Vagina (tissue), 2 donors: ENCODE data around the gene ADAM15. TPM values are rescaled to one million over a fixed set of nuclear protein-coding genes. Genes with fewer than 3 reads are reported as not detected.

Source experiments
- DNase-seq, 2 donors: peaks; one replicate each; pipeline ENCODE4 v3.0.0-alpha.2; 2017; ENCODE audit errors: extremely low spot score in 2 of 2
- H3K27ac ChIP-seq: fragments of 200-600 bp; sonication (generic); one replicate; pipeline ENCODE4 v1.5.1; 2019
- H3K27me3 ChIP-seq: fragments of 200-600 bp; sonication (generic); one replicate; pipeline ENCODE4 v1.5.1; 2019
- H3K36me3 ChIP-seq, 2 donors: fragments of 200-600 bp; sonication (generic); one replicate each; pipeline ENCODE4 v1.5.1; 2017 to 2019
- H3K4me1 ChIP-seq: fragments of 200-600 bp; sonication (generic); one replicate; pipeline ENCODE4 v1.5.1; 2019
- H3K4me3 ChIP-seq, 2 donors: fragments of 200-600 bp; sonication (generic); 1 replicate in 1 of 2; 2 replicates in 1 of 2; pipeline ENCODE4 v1.5.1; 2016 to 2019
- H3K9me3 ChIP-seq: fragments of 200-600 bp; sonication (generic); one replicate; pipeline ENCODE4 v1.5.1; 2019
- POLR2A ChIP-seq, 2 donors: fragments of 450-650 bp; IDR thresholded peaks; one replicate each; pipeline ENCODE4 v1.6.1; 2017; ENCODE audit warnings: antibody characterized with exemption in 2 of 2, mild to moderate bottlenecking in 2 of 2, moderate library complexity in 2 of 2
- POLR2AphosphoS5 ChIP-seq, 2 donors: sonication (generic); formaldehyde crosslinking; IDR thresholded peaks; one replicate each; pipeline ENCODE4 v1.9.0; 2017; ENCODE audit warnings: antibody characterized with exemption in 2 of 2, mild to moderate bottlenecking in 2 of 2, low read depth in 1 of 2; ENCODE audit not compliant: insufficient read depth in 1 of 2
- intact Hi-C: fragments of 100-400 bp; cut with DNase I; formaldehyde crosslinking; loops from one replicate; pipeline ENCODE4 v1.15.1; 2023
- total RNA-seq: library from RNA; depleted of rRNA; stranded (reverse); fragments of >200 nt; gene quantifications from one replicate; pipeline ENCODE4 v1.2.3, GENCODE V29; 2016
- TF ChIP-seq, protein P1 (sequence below), 3 experiments: fragments of 450-650 bp in 2 of 3; fragments of 200-600 bp in 1 of 3; sonication (generic) in 1 of 3; IDR thresholded peaks; one replicate each; pipeline ENCODE4 v1.5.1; 2017 to 2019; ENCODE audit warnings: antibody characterized with exemption in 3 of 3, mild to moderate bottlenecking in 2 of 3, moderate library complexity in 2 of 3

ADAM15 gene
- total RNA-seq, 1 donor from 2014 or later, result 193 TPM

- intact Hi-C loops, result loop anchor here (5.0 kb wide), 1 partner anchor 39 kb away; no protein-coding TSS in a partner anchor
- Histone ChIP-seq H3K36me3 (no peaks in the 10 kb centered on the region), H3K27ac (peak overlapping the region; percentile 93), H3K4me1 (peaks cover 49% of the 10 kb centered on the region), H3K9me3 (no peaks in the 10 kb centered on the region), H3K4me3 (peak overlapping the region; percentile 62 to 66), H3K27me3 (peaks cover 11% of the 10 kb centered on the region)
- peak in 1 of 2 donors; percentile 94 for DNase-seq
- no peak for TF ChIP-seq POLR2A (IDR thresholded peaks at IDR 0.05)
- TF ChIP-seq, protein P1, sequence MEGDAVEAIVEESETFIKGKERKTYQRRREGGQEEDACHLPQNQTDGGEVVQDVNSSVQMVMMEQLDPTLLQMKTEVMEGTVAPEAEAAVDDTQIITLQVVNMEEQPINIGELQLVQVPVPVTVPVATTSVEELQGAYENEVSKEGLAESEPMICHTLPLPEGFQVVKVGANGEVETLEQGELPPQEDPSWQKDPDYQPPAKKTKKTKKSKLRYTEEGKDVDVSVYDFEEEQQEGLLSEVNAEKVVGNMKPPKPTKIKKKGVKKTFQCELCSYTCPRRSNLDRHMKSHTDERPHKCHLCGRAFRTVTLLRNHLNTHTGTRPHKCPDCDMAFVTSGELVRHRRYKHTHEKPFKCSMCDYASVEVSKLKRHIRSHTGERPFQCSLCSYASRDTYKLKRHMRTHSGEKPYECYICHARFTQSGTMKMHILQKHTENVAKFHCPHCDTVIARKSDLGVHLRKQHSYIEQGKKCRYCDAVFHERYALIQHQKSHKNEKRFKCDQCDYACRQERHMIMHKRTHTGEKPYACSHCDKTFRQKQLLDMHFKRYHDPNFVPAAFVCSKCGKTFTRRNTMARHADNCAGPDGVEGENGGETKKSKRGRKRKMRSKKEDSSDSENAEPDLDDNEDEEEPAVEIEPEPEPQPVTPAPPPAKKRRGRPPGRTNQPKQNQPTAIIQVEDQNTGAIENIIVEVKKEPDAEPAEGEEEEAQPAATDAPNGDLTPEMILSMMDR (IDR thresholded peaks at IDR 0.05), result peak; percentile 59 to 99 (median 94)
These were observed 35.1 kb downstream of the ADAM15 start for GRCh38 chr1:155086128-155086741.

GRCh38 chr1:155086856-155087535, 35.9 kb downstream of the ADAM15 start:
- peaks cover 49% of the 10 kb centered on the region for H3K4me1 ChIP-seq
- peaks cover 8% of the 10 kb centered on the region for H3K27me3 ChIP-seq
- H3K9me3 ChIP-seq, result no peaks in the 10 kb centered on the region
- H3K36me3 ChIP-seq, result no peaks in the 10 kb centered on the region
- DNase-seq, result peak in 1 of 2 donors; percentile 93
- TF ChIP-seq, protein P1 (IDR thresholded peaks at IDR 0.05), result no peak
- TF ChIP-seq POLR2AphosphoS5 (IDR thresholded peaks at IDR 0.05; ENCODE audit: insufficient read depth in 1 of 2, low read depth in 1 of 2), result no peak
- TF ChIP-seq POLR2A (IDR thresholded peaks at IDR 0.05), result no peak
- H3K4me3 ChIP-seq, result no peak overlapping the region
- H3K27ac ChIP-seq, result no peak overlapping the region
- intact Hi-C loops, result loop anchor here (5.0 kb wide), 1 partner anchor 40 kb away; no protein-coding TSS in a partner anchor

- DNase-seq, result no peak
- H3K4me3 ChIP-seq, result no peak overlapping the region
- no peaks in the 10 kb centered on the region for H3K9me3 ChIP-seq
- H3K36me3 ChIP-seq, result no peaks in the 10 kb centered on the region
- intact Hi-C loops, result loop anchor here (2.0 to 5.0 kb wide), 2 partner anchors 41 to 75 kb away; no protein-coding TSS in a partner anchor
- peaks cover 27% of the 10 kb centered on the region for H3K4me1 ChIP-seq
- H3K27me3 ChIP-seq, result no peaks in the 10 kb centered on the region
- no peak overlapping the region for H3K27ac ChIP-seq
- TF ChIP-seq POLR2AphosphoS5 (IDR thresholded peaks at IDR 0.05; ENCODE audit: insufficient read depth in 1 of 2, low read depth in 1 of 2) (peak in 1 of 2 donors; percentile 23), POLR2A (IDR thresholded peaks at IDR 0.05) (no peak)
- TF ChIP-seq, protein P1 (IDR thresholded peaks at IDR 0.05), result peak; percentile 90 to 96 (median 96)
These were observed 40.2 kb downstream of the ADAM15 start for GRCh38 chr1:155091071-155092051.

DNA sequence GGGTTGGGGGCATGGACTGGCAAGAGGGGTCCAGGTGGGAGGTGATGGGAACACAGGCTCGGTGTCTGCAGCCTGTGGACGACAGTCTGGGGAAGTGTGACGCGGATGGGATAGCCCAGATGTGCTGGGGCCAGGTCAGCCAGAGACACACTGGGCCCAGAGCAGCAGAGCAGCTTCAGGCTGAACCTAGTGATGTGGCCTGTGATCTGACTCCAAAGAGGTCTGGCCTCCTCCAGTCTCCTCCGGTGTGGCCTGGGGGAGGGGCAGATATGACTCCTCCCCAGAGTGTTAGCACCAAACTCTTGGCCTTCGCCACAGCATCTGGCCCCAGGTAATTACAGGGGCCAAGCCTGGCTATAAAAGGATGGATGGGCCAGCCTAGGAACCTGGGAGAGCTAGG, 41.0 kb downstream of the ADAM15 start:
- no peak for TF ChIP-seq POLR2AphosphoS5 (IDR thresholded peaks at IDR 0.05; ENCODE audit: insufficient read depth in 1 of 2, low read depth in 1 of 2)
- intact Hi-C loops, result loop anchor here (5.0 kb wide), 1 partner anchor 40 kb away; no protein-coding TSS in a partner anchor
- peaks cover 24% of the 10 kb centered on the region for H3K4me1 ChIP-seq
- H3K4me3 ChIP-seq, result no peak overlapping the region
- no peak overlapping the region for H3K27ac ChIP-seq
- H3K36me3 ChIP-seq, result no peaks in the 10 kb centered on the region
- H3K27me3 ChIP-seq, result no peaks in the 10 kb centered on the region
- no peak for DNase-seq
- H3K9me3 ChIP-seq, result no peaks in the 10 kb centered on the region

DNA sequence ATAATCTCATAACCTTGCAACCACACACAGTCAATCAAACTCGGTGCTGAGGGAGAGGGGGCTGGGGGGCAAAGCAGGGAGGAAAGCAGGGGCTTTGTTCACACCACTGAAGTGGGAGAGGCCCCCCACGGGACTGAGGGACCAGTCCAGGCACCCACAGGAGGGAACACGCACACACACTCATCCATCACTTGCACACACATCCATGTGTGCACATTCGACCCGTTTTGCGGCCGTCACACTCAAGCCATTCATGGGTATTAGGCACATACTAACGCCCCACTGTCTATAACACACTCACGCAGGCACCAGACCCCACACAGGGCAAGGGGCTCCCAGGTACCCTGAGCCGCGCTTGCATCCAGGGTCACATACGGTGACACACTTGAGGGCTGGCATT, 41.5 kb downstream of the ADAM15 start:
- DNase-seq, result no peak
- no peak overlapping the region for H3K4me3 ChIP-seq
- no peaks in the 10 kb centered on the region for H3K27me3 ChIP-seq
- no peaks in the 10 kb centered on the region for H3K9me3 ChIP-seq
- intact Hi-C loops, result loop anchor here (5.0 kb wide), 1 partner anchor 40 kb away; no protein-coding TSS in a partner anchor
- no peak overlapping the region for H3K27ac ChIP-seq
- H3K4me1 ChIP-seq, result peaks cover 24% of the 10 kb centered on the region
- H3K36me3 ChIP-seq, result no peaks in the 10 kb centered on the region
- no peak for TF ChIP-seq POLR2A (IDR thresholded peaks at IDR 0.05)
- no peak for TF ChIP-seq POLR2AphosphoS5 (IDR thresholded peaks at IDR 0.05; ENCODE audit: insufficient read depth in 1 of 2, low read depth in 1 of 2)
